Stimulated activated CD4-positive, alpha-beta T cell treated with anti-CD3 and anti-CD28 coated beads, Interleukin-1b, Interleukin-23, amount 100 ng/mL, for 1 hour (primary cell): ENCODE data around the gene ADNP.

Experiments
- DNase-seq, 2 donors: peaks; one replicate each; pipeline ENCODE4 v3.0.0-alpha.2; 2020; ENCODE audit warnings: low read depth in 2 of 2

The ADNP gene

GRCh38 chr20:50932691-50933280 lies 1.5 kb upstream of the ADNP start:
- no peak for DNase-seq

GRCh38 chr20:50932016-50932485 lies 814 bp upstream of the ADNP start:
- no peak for DNase-seq

GRCh38 chr20:50930976-50931305 lies 296 bp downstream of the ADNP start:
- no peak for DNase-seq

- DNase-seq: no peak
Observed at GRCh38 chr20:50930139-50930975, 880 bp downstream of the ADNP start.

GRCh38 chr20:50929299-50930138 lies 1.7 kb downstream of the ADNP start:
- peak; percentile 81 to 86 for DNase-seq

- no peak for DNase-seq
Observed at GRCh38 chr20:50928469-50928868, 2.8 kb downstream of the ADNP start.

- DNase-seq: no peak
Observed at GRCh38 chr20:50926530-50926929, 4.7 kb downstream of the ADNP start.

- DNase-seq: no peak
Observed at GRCh38 chr20:50924261-50924920, 6.8 kb downstream of the ADNP start.

GRCh38 chr20:50921803-50922501 lies 9.3 kb downstream of the ADNP start:
- no peak for DNase-seq

- DNase-seq: no peak
Observed at GRCh38 chr20:50920997-50921396, 10.2 kb downstream of the ADNP start.

- DNase-seq: no peak
Observed at GRCh38 chr20:50919567-50919966, 11.7 kb downstream of the ADNP start.

GRCh38 chr20:50918403-50918802 lies 12.8 kb downstream of the ADNP start:
- DNase-seq: no peak

GRCh38 chr20:50916934-50917333 lies 14.3 kb downstream of the ADNP start:
- no peak for DNase-seq

GRCh38 chr20:50916257-50916656 lies 15.0 kb downstream of the ADNP start:
- DNase-seq: no peak

GRCh38 chr20:50915424-50915823 lies 15.8 kb downstream of the ADNP start:
- DNase-seq: no peak

- no peak for DNase-seq
Observed at GRCh38 chr20:50913690-50914375, 17.4 kb downstream of the ADNP start.

- DNase-seq: no peak
Observed at GRCh38 chr20:50911716-50912115, 19.5 kb downstream of the ADNP start.

GRCh38 chr20:50911030-50911429 lies 20.2 kb downstream of the ADNP start:
- no peak for DNase-seq

GRCh38 chr20:50909413-50909812 lies 21.8 kb downstream of the ADNP start:
- no peak for DNase-seq

GRCh38 chr20:50904067-50904570 lies 27.1 kb downstream of the ADNP start:
- no peak for DNase-seq
